ENCODE results near the gene SLC7A7. TPM values are rescaled to one million over a fixed set of nuclear protein-coding genes. Genes with fewer than 3 reads are reported as not detected.

Gene SLC7A7
- total and polyA plus RNA-seq, 9 of the 15 experiments (the other 6 are each of a cell fraction or from before 2014, with no cell fraction given): 0.07 to 0.68 (median 0.41) TPM

DNA sequence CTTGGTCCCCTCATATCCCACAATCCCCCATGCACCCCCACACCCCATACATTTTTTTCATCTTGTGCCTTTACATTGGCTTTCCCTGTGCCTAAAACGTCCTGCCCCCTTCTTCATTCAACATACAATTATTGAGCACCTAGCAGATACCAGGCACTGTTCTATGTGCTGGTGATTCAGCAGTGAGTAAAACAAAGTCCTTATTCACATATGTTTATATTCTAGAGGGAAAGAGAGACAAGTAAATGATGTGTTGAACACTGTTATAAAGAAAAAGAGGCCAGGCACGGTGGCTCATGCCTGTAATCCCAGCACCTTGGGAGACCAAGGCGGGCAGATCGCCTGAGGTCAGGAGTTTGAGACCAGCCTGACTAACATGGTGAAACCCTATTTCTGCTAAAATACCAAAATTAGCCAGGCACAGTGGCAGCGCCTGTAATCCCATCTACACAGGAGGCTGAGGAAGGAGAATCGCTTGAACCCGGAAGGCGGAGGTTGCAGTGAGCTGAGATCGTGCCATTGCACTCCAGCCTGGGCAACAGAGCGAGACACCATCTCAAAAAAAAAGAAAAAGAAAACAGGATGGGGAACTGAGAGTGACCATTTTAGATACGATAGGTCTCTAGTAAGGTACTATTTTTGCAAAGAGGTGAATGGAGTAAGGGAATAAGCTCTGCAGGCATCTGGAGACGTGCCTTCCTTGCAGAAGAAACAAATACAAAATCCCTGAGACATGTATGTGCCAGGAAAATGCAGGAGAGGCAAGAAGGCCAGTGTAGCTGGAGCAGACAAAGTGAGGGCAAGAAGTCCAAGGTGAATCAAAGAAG is 12.2 kb downstream of the SLC7A7 start:
- CTCF ChIA-PET (ENCODE audit: low intra/inter-chr PET ratio): no interaction called here
- H3K4me1 ChIP-seq (replicated peaks in 1 of 2; ENCODE audit: control insufficient read depth in 2 of 2, insufficient read depth in 2 of 2, low read length in 2 of 2): no peaks in the 10 kb centered on the region; a peak in 1 of 5 replicates
- intact Hi-C loops (cut with micrococcal nuclease): no loop called here
- FAIRE-seq: no peak
- BruUV-seq (replicated peaks): no TSS peak
- no peak for DNase-seq (ENCODE audit: extremely low read depth in 1 of 4, low spot score in 3 of 4)
- no peaks in the 10 kb centered on the region for H4K20me1 ChIP-seq (replicated peaks; ENCODE audit: control insufficient read depth, insufficient read depth, low read length)
- no peak overlapping the region for H3K4me2 ChIP-seq (ENCODE audit: insufficient read depth, low read length)
- H3K27me3 ChIP-seq (ENCODE audit: control insufficient read depth in 2 of 2, insufficient read depth in 2 of 2, low read length in 2 of 2): peaks cover 0 to 9% of the 10 kb centered on the region in 2 experiments; a peak in 2 of 5 replicates
- H3K9me3 ChIP-seq (replicated peaks; ENCODE audit: control insufficient read depth, insufficient read depth, low read depth, low read length): no peaks in the 10 kb centered on the region
- no peak overlapping the region for H3K4me3 ChIP-seq
- no peaks in the 10 kb centered on the region for H3K79me2 ChIP-seq (ENCODE audit: control insufficient read depth, insufficient read depth, low read length)
- no peak overlapping the region for H3K27ac ChIP-seq (ENCODE audit: extremely low read depth, low read depth, low read length)
- H3K36me3 ChIP-seq (ENCODE audit: control insufficient read depth, insufficient read depth, low read length): no peaks in the 10 kb centered on the region
- no peaks in the 10 kb centered on the region for H3K9me1 ChIP-seq (ENCODE audit: control insufficient read depth, insufficient read depth, low read length)
- ATAC-seq: no peak
- POLR2A ChIA-PET: interaction anchor here (1.3 to 1.5 kb wide), 2 partner anchors 12 to 13 kb away, joined by 3 to 5 read pairs; no protein-coding TSS in a partner anchor
- TF ChIP-seq BCOR (IDR thresholded peaks at IDR 0.05): no peak
- no peak for TF ChIP-seq FOXM1 (IDR thresholded peaks at IDR 0.05; ENCODE audit: low read depth)
- no peak for TF ChIP-seq FOXM1 (CRISPR knock-in tag; IDR thresholded peaks at IDR 0.05; ENCODE audit: low read depth)
- no peak for TF ChIP-seq ZNF785 (CRISPR knock-in tag; IDR thresholded peaks at IDR 0.05)
- TF ChIP-seq GTF2E2 (tag; IDR thresholded peaks at IDR 0.05): no peak
- TF ChIP-seq, protein P1, sequence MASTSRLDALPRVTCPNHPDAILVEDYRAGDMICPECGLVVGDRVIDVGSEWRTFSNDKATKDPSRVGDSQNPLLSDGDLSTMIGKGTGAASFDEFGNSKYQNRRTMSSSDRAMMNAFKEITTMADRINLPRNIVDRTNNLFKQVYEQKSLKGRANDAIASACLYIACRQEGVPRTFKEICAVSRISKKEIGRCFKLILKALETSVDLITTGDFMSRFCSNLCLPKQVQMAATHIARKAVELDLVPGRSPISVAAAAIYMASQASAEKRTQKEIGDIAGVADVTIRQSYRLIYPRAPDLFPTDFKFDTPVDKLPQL (IDR thresholded peaks at IDR 0.05; ENCODE audit: extremely low read depth, insufficient read length): no peak
- TF ChIP-seq MED1 (CRISPR knock-in tag; IDR thresholded peaks at IDR 0.05; ENCODE audit: borderline replicate concordance): no peak
- no peak for TF ChIP-seq MECOM (CRISPR knock-in tag; IDR thresholded peaks at IDR 0.05)
- no peak for TF ChIP-seq MXI1 (IDR thresholded peaks at IDR 0.05; ENCODE audit: low read depth, low read length)
- no peak for TF ChIP-seq FOXK1 (CRISPR knock-in tag; IDR thresholded peaks at IDR 0.05; ENCODE audit: borderline replicate concordance)
- TF ChIP-seq SRSF1 (IDR thresholded peaks at IDR 0.05; ENCODE audit: low read depth, low read length): no peak
- TF ChIP-seq, protein P2, sequence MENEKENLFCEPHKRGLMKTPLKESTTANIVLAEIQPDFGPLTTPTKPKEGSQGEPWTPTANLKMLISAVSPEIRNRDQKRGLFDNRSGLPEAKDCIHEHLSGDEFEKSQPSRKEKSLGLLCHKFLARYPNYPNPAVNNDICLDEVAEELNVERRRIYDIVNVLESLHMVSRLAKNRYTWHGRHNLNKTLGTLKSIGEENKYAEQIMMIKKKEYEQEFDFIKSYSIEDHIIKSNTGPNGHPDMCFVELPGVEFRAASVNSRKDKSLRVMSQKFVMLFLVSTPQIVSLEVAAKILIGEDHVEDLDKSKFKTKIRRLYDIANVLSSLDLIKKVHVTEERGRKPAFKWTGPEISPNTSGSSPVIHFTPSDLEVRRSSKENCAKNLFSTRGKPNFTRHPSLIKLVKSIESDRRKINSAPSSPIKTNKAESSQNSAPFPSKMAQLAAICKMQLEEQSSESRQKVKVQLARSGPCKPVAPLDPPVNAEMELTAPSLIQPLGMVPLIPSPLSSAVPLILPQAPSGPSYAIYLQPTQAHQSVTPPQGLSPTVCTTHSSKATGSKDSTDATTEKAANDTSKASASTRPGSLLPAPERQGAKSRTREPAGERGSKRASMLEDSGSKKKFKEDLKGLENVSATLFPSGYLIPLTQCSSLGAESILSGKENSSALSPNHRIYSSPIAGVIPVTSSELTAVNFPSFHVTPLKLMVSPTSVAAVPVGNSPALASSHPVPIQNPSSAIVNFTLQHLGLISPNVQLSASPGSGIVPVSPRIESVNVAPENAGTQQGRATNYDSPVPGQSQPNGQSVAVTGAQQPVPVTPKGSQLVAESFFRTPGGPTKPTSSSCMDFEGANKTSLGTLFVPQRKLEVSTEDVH (IDR thresholded peaks at IDR 0.05; ENCODE audit: low read depth, partially characterized antibody): no peak
- TF ChIP-seq GABPA (tag; conservative IDR thresholded peaks at IDR 0.05; ENCODE audit: low read depth): no peak
- no peak overlapping the region for H2AFZ ChIP-seq (ENCODE audit: low read depth, low read length)
- in situ Hi-C loops (cut with MboI): no loop called here
- H3K9ac ChIP-seq (ENCODE audit: insufficient read depth in 1 of 2, low read depth in 2 of 2, low read length in 2 of 2): no peak overlapping the region
- WGBS (ENCODE audit: insufficient coverage, low coverage, missing lambda C conversion rate): 12% methylated on average over 9 of the region's 12 CpGs
